ENCODE results near the gene RRAS2. TPM values are rescaled to one million over a fixed set of nuclear protein-coding genes. Genes with fewer than 3 reads are reported as not detected.

RRAS2 gene
- total RNA-seq, 2 experiments from 2014 or later, result 87.9 to 92.0 TPM

GRCh38 chr11:14251754-14252153 lies 107.2 kb downstream of the RRAS2 start:
- ChIA-PET CTCF (interaction anchor here (1.0 to 3.3 kb wide), 5 partner anchors 201 to 479 kb away, joined by 4 to 62 read pairs (median 16); partner anchors contain the start of gene SPON1), POLR2A (no interaction called here)
- DNase-seq (no peak), ATAC-seq (no peak)
- Mint-ChIP-seq H3K4me1 (ENCODE audit: low read depth) (peaks cover 19% of the 10 kb centered on the region), H3K4me3 (no peak overlapping the region), H3K27me3 (no peaks in the 10 kb centered on the region), H3K27ac (no peak overlapping the region), H3K36me3 (ENCODE audit: low read depth) (no peaks in the 10 kb centered on the region), H3K9me3 (no peaks in the 10 kb centered on the region)
- TF ChIP-seq, protein P1, sequence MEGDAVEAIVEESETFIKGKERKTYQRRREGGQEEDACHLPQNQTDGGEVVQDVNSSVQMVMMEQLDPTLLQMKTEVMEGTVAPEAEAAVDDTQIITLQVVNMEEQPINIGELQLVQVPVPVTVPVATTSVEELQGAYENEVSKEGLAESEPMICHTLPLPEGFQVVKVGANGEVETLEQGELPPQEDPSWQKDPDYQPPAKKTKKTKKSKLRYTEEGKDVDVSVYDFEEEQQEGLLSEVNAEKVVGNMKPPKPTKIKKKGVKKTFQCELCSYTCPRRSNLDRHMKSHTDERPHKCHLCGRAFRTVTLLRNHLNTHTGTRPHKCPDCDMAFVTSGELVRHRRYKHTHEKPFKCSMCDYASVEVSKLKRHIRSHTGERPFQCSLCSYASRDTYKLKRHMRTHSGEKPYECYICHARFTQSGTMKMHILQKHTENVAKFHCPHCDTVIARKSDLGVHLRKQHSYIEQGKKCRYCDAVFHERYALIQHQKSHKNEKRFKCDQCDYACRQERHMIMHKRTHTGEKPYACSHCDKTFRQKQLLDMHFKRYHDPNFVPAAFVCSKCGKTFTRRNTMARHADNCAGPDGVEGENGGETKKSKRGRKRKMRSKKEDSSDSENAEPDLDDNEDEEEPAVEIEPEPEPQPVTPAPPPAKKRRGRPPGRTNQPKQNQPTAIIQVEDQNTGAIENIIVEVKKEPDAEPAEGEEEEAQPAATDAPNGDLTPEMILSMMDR (IDR thresholded peaks at IDR 0.05), result no peak
- intact Hi-C loops (cut with micrococcal nuclease), result no loop called here

GRCh38 chr11:14249121-14249963 lies 109.6 kb downstream of the RRAS2 start:
- no peak overlapping the region for H3K27ac Mint-ChIP-seq
- peak; percentile 68 for ATAC-seq
- H3K4me3 Mint-ChIP-seq, result no peak overlapping the region
- DNase-seq, result peak; percentile 75
- CTCF ChIA-PET, result interaction anchor here (0.6 to 3.3 kb wide), 33 partner anchors 9 to 478 kb away, joined by 3 to 62 read pairs (median 4); partner anchors contain the start of gene SPON1
- TF ChIP-seq, protein P1 (IDR thresholded peaks at IDR 0.05), result peak; percentile 97
- H3K27me3 Mint-ChIP-seq, result no peaks in the 10 kb centered on the region
- POLR2A ChIA-PET, result interaction anchor here (0.6 kb wide), 1 partner anchor 303 kb away, joined by 3 read pairs; no protein-coding TSS in a partner anchor
- intact Hi-C loops (cut with micrococcal nuclease), result loop anchor here (2.0 to 10.0 kb wide), 4 partner anchors 65 to 472 kb away; no protein-coding TSS in a partner anchor
- H3K9me3 Mint-ChIP-seq, result no peaks in the 10 kb centered on the region
- H3K36me3 Mint-ChIP-seq (ENCODE audit: low read depth), result no peaks in the 10 kb centered on the region
- H3K4me1 Mint-ChIP-seq (ENCODE audit: low read depth), result peaks cover 19% of the 10 kb centered on the region

GRCh38 chr11:14248580-14248981 lies 110.4 kb downstream of the RRAS2 start:
- H3K27ac Mint-ChIP-seq, result no peak overlapping the region
- POLR2A ChIA-PET, result interaction anchor here (0.6 kb wide), 1 partner anchor 302 kb away, joined by 3 read pairs; no protein-coding TSS in a partner anchor
- H3K4me3 Mint-ChIP-seq, result no peak overlapping the region
- intact Hi-C loops (cut with micrococcal nuclease), result loop anchor here (2.0 to 10.0 kb wide), 4 partner anchors 64 to 471 kb away; no protein-coding TSS in a partner anchor
- no peak for DNase-seq
- peaks cover 19% of the 10 kb centered on the region for H3K4me1 Mint-ChIP-seq (ENCODE audit: low read depth)
- no peaks in the 10 kb centered on the region for H3K27me3 Mint-ChIP-seq
- no peaks in the 10 kb centered on the region for H3K9me3 Mint-ChIP-seq
- ATAC-seq, result no peak
- no peaks in the 10 kb centered on the region for H3K36me3 Mint-ChIP-seq (ENCODE audit: low read depth)
- TF ChIP-seq, protein P1 (IDR thresholded peaks at IDR 0.05), result no peak
- CTCF ChIA-PET, result interaction anchor here (0.6 to 2.0 kb wide), 14 partner anchors 16 to 477 kb away, joined by 3 to 15 read pairs (median 4); partner anchors contain the start of gene SPON1

DNA sequence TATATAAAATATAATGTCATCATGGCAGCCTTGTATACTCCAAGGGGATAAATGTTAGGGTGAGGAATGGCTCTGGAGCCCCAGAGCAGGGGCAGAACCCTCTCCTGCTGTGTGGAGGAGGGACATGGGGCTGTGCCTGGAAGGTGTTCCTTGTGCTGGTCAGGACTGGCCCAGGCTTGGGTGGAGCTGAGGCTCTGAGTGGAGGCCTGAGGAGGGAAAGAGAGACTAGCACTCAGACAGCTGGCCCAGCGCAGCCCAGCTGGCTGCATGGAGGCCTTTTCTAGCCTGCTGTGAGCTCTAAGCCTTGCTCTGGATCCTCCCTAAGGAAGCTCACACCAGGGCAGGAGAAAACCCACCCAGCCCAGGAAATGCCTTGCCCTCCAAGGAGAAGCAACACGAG lies 113.5 kb downstream of the RRAS2 start:
- no peak for DNase-seq
- ATAC-seq, result no peak
- TF ChIP-seq, protein P1 (IDR thresholded peaks at IDR 0.05), result no peak
- H3K27ac Mint-ChIP-seq, result no peak overlapping the region
- peaks cover 19% of the 10 kb centered on the region for H3K4me1 Mint-ChIP-seq (ENCODE audit: low read depth)
- POLR2A ChIA-PET, result no interaction called here
- H3K36me3 Mint-ChIP-seq (ENCODE audit: low read depth), result no peaks in the 10 kb centered on the region
- no peaks in the 10 kb centered on the region for H3K27me3 Mint-ChIP-seq
- CTCF ChIA-PET, result no interaction called here
- no peak overlapping the region for H3K4me3 Mint-ChIP-seq
- intact Hi-C loops (cut with micrococcal nuclease), result loop anchor here (5.0 to 10.0 kb wide), 3 partner anchors 61 to 468 kb away; no protein-coding TSS in a partner anchor
- no peaks in the 10 kb centered on the region for H3K9me3 Mint-ChIP-seq
